Caco-2 (cell line): Measurements from ENCODE around the gene UMAD1. TPM values are rescaled to one million over a fixed set of nuclear protein-coding genes. Genes with fewer than 3 reads are reported as not detected.

Source experiments
- BruUV-seq: library from RNA; stranded (reverse); fragments of 400-500 nt; replicated peaks from 2 replicates; lab custom pipeline; 2021; lab: Mats Ljungman, UMichigan
- CTCF ChIA-PET: fragments of 300-600 bp; sonication (Branson Sonifier 250); formaldehyde crosslinking; loops from one replicate; lab custom pipeline; 2022; ENCODE audit warnings: antibody characterized with exemption; lab: Charles Lee
- POLR2A ChIA-PET: fragments of 300-600 bp; sonication (Branson Sonifier 250); formaldehyde crosslinking; loops from one replicate; lab custom pipeline; 2022; ENCODE audit warnings: antibody characterized with exemption; lab: Charles Lee
- DNase-seq, 2 experiments: peaks; one replicate each; pipeline versions ENCODE4 v3.0.0 to v3.0.0-alpha.2; 2020 to 2022
- H3K27me3 ChIP-seq: replicated peaks from 2 replicates; pipeline ENCODE4 v1.6.0; 2011; ENCODE audit warnings: low read length; ENCODE audit not compliant: control insufficient read depth, insufficient read depth
- H3K36me3 ChIP-seq: 2 replicates; pipeline ENCODE4 v1.5.1; 2011; ENCODE audit warnings: low read length; ENCODE audit not compliant: control insufficient read depth, insufficient read depth
- H3K4me1 ChIP-seq: fragments of 250-450 bp; sonication (Bioruptor Pico); 2 replicates; pipeline ENCODE4 v1.5.1; 2020; ENCODE audit warnings: mild to moderate bottlenecking
- H3K4me3 ChIP-seq: 2 replicates; pipeline ENCODE4 v1.5.1; 2011; ENCODE audit warnings: low read depth, mild to moderate bottlenecking, control low read depth, low read length
- H3K9me3 ChIP-seq: fragments of 250-450 bp; sonication (Bioruptor Pico); 2 replicates; pipeline ENCODE4 v1.5.1; 2020; ENCODE audit warnings: mild to moderate bottlenecking, moderate library complexity
- H3K27ac Mint-ChIP-seq: one replicate; pipeline ENCODE4 v1.8.0; 2022; ENCODE audit warnings: mixed read lengths; ENCODE audit not compliant: unreplicated experiment
- H3K27me3 Mint-ChIP-seq: one replicate; pipeline ENCODE4 v1.8.0; 2022; ENCODE audit warnings: mixed read lengths; ENCODE audit not compliant: insufficient read depth, unreplicated experiment
- H3K36me3 Mint-ChIP-seq: one replicate; pipeline ENCODE4 v1.8.0; 2022; ENCODE audit warnings: mild to moderate bottlenecking, mixed read lengths; ENCODE audit not compliant: insufficient read depth, unreplicated experiment
- H3K4me1 Mint-ChIP-seq: one replicate; pipeline ENCODE4 v1.8.0; 2022; ENCODE audit warnings: low read depth, mixed read lengths; ENCODE audit not compliant: unreplicated experiment
- H3K4me3 Mint-ChIP-seq: one replicate; pipeline ENCODE4 v1.8.0; 2022; ENCODE audit warnings: mild to moderate bottlenecking, moderate library complexity, mixed read lengths; ENCODE audit not compliant: unreplicated experiment
- H3K9me3 Mint-ChIP-seq: one replicate; pipeline ENCODE4 v1.8.0; 2022; ENCODE audit warnings: mixed read lengths; ENCODE audit not compliant: unreplicated experiment
- CTCF ChIP-seq, 2 experiments: fragments of 200-600 bp in 1 of 2; IDR thresholded peaks; 1 replicate in 1 of 2; 2 replicates in 1 of 2; pipeline versions ENCODE4 v1.5.1 to v1.8.0; 2011 to 2022; ENCODE audit warnings: antibody characterized with exemption in 1 of 2, control low read depth in 1 of 2, inconsistent platforms in 1 of 2, low read depth in 1 of 2, low read length in 1 of 2, mild to moderate bottlenecking in 1 of 2, moderate library complexity in 1 of 2; ENCODE audit not compliant: insufficient read depth in 1 of 2, severe bottlenecking in 1 of 2, unreplicated experiment in 1 of 2
- intact Hi-C: fragments of 100-400 bp; cut with micrococcal nuclease; formaldehyde crosslinking; loops from one replicate; pipeline ENCODE4 v1.10.0; 2022; ENCODE audit not compliant: unreplicated experiment
- total RNA-seq: library from RNA; stranded (reverse); gene quantifications from 2 replicates; pipeline ENCODE4 v1.2.3, GENCODE V29; 2022

The UMAD1 gene
- total RNA-seq, 1 experiment from 2014 or later, result 20.0 TPM

DNA sequence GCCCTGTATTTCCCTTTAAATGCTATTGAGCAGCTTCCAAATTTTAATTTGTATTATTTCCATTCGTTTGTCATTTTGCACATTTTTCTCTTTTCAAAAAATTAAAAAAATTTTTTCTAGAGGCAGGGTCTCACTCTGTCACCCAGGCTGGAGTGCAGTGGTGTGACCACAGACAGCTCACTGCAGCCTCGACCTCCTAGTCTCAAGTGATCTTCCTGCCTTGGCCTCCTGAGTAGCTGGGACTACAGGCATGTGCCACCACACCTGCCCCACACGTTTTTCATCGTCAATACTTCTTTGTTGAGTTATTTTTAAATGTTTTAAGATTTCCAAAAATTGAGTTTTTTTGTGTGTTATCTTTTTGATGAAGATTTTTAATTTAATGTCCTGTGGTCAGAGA is 73.2 kb downstream of the UMAD1 start:
- Histone ChIP-seq H3K4me1 (peaks cover 8% of the 10 kb centered on the region), H3K9me3 (no peaks in the 10 kb centered on the region), H3K4me3 (no peak overlapping the region), H3K27me3 (no peaks in the 10 kb centered on the region), H3K36me3 (no peaks in the 10 kb centered on the region)
- DNase-seq, result no peak
- Mint-ChIP-seq H3K4me1 (peaks cover 14% of the 10 kb centered on the region), H3K4me3 (no peak overlapping the region), H3K27me3 (no peaks in the 10 kb centered on the region), H3K9me3 (no peaks in the 10 kb centered on the region), H3K36me3 (no peaks in the 10 kb centered on the region), H3K27ac (no peak overlapping the region)
- ChIA-PET CTCF (interaction anchor here (1.1 kb wide), 1 partner anchor 33 kb away, joined by 3 read pairs; no protein-coding TSS in a partner anchor), POLR2A (no interaction called here)
- no TSS peak for BruUV-seq
- no peak for TF ChIP-seq CTCF (IDR thresholded peaks at IDR 0.05; ENCODE audit: insufficient read depth in 1 of 2, low read depth in 1 of 2, low read length in 1 of 2, severe bottlenecking in 1 of 2, unreplicated experiment in 1 of 2)
- intact Hi-C loops, result no loop called here

DNA sequence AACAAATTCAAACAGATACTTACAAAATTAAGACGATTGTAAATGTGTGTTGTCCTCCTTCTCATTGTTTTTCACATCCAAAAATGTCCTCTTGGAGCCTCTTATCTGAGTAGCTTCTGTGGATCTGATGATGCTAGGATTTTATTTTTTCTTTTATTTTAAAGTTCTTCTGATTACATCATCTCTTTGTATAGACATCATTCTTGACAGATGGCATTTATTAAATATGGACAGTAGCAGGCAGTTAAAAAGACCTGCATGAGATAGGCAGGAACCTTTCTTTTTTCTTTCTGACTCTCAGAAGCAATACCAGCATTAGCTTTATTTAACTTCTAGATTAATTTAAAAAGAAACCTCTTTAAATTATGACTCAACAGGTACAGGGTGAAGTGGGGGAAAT is 77.9 kb downstream of the UMAD1 start, which contains the start of gene RPA3:
Gene RPA3 (minus strand): TSS at position 116 of the 400 bp plus-strand sequence. CDS start 78,189 bp downstream, outside the sequence.
- Mint-ChIP-seq H3K9me3 (no peaks in the 10 kb centered on the region), H3K4me1 (no peaks in the 10 kb centered on the region), H3K36me3 (no peaks in the 10 kb centered on the region), H3K4me3 (no peak within 1 kb of the TSS), H3K27ac (no peak within 1 kb of the TSS), H3K27me3 (no peaks in the 10 kb centered on the region)
- CTCF ChIA-PET, result no interaction called here
- H3K9me3 ChIP-seq, result no peaks in the 10 kb centered on the region
- POLR2A ChIA-PET, result no interaction called here
- TF ChIP-seq CTCF (IDR thresholded peaks at IDR 0.05; ENCODE audit: insufficient read depth in 1 of 2, low read depth in 1 of 2, low read length in 1 of 2, severe bottlenecking in 1 of 2, unreplicated experiment in 1 of 2), result no peak
- no peak within 1 kb of the TSS for H3K4me3 ChIP-seq
- H3K27me3 ChIP-seq, result no peaks in the 10 kb centered on the region
- DNase-seq, result no peak
- intact Hi-C loops, result no loop called here
- no peaks in the 10 kb centered on the region for H3K4me1 ChIP-seq
- H3K36me3 ChIP-seq, result no peaks in the 10 kb centered on the region
- BruUV-seq, result no TSS peak

- no peak overlapping the region for H3K4me3 Mint-ChIP-seq
- no peak overlapping the region for H3K27ac Mint-ChIP-seq
- no peak for TF ChIP-seq CTCF (IDR thresholded peaks at IDR 0.05; ENCODE audit: insufficient read depth in 1 of 2, low read depth in 1 of 2, low read length in 1 of 2, severe bottlenecking in 1 of 2, unreplicated experiment in 1 of 2)
- intact Hi-C loops, result no loop called here
- H3K27me3 ChIP-seq, result no peaks in the 10 kb centered on the region
- H3K4me1 ChIP-seq, result no peaks in the 10 kb centered on the region
- POLR2A ChIA-PET, result no interaction called here
- H3K4me1 Mint-ChIP-seq, result no peaks in the 10 kb centered on the region
- BruUV-seq, result no TSS peak
- no peaks in the 10 kb centered on the region for H3K9me3 ChIP-seq
- no peaks in the 10 kb centered on the region for H3K36me3 ChIP-seq
- H3K36me3 Mint-ChIP-seq, result no peaks in the 10 kb centered on the region
- no peaks in the 10 kb centered on the region for H3K27me3 Mint-ChIP-seq
- H3K4me3 ChIP-seq, result no peak overlapping the region
- CTCF ChIA-PET, result no interaction called here
- no peaks in the 10 kb centered on the region for H3K9me3 Mint-ChIP-seq
- peak in 1 of 2 experiments; percentile 10 for DNase-seq
Measured at GRCh38 chr7:7719236-7719635, 78.7 kb downstream of the UMAD1 start.
